A673 (cell line): ENCODE data around the gene HAP1. TPM values are rescaled to one million over a fixed set of nuclear protein-coding genes. Genes with fewer than 3 reads are reported as not detected.

Source experiments
- BruUV-seq: library from RNA; stranded (reverse); fragments of 400-500 nt; replicated peaks from 2 replicates; lab custom pipeline; 2021; lab: Mats Ljungman, UMichigan
- CTCF ChIA-PET: fragments of 300-600 bp; sonication (Branson Sonifier 250); formaldehyde crosslinking; loops from one replicate; lab custom pipeline; 2022; ENCODE audit warnings: antibody characterized with exemption; lab: Charles Lee
- POLR2A ChIA-PET: fragments of 300-600 bp; sonication (Branson Sonifier 250); formaldehyde crosslinking; loops from one replicate; lab custom pipeline; 2022; ENCODE audit warnings: antibody characterized with exemption; ENCODE audit not compliant: low non-redundant PET; lab: Charles Lee
- DNase-seq: peaks from one replicate; pipeline ENCODE4 v3.0.0-alpha.2; 2015; ENCODE audit warnings: low spot score
- H3K27ac ChIP-seq: fragments of 200-600 bp; sonication (generic); 2 replicates; pipeline ENCODE4 v1.5.1; 2016; ENCODE audit warnings: mixed run types, low read depth, mild to moderate bottlenecking, mixed read lengths, antibody characterized with exemption, low read length; ENCODE audit not compliant: poor library complexity, severe bottlenecking
- H3K27me3 ChIP-seq: fragments of 200-600 bp; sonication (generic); replicated peaks from 2 replicates; pipeline ENCODE4 v1.6.1; 2017; ENCODE audit warnings: mixed run types, low read depth, mild to moderate bottlenecking, mixed read lengths, antibody characterized with exemption, low read length; ENCODE audit not compliant: insufficient read depth, poor library complexity
- H3K36me3 ChIP-seq: fragments of 200-600 bp; sonication (generic); 2 replicates; pipeline ENCODE4 v1.6.1; 2016; ENCODE audit warnings: mixed run types, mild to moderate bottlenecking, mixed read lengths, antibody characterized with exemption, low read length; ENCODE audit not compliant: insufficient read depth, poor library complexity, severe bottlenecking
- H3K4me1 ChIP-seq: fragments of 200-600 bp; sonication (generic); 2 replicates; pipeline ENCODE4 v1.6.1; 2017; ENCODE audit warnings: mixed run types, mild to moderate bottlenecking, mixed read lengths, antibody characterized with exemption, low read length; ENCODE audit not compliant: insufficient read depth, poor library complexity, severe bottlenecking
- H3K4me3 ChIP-seq: fragments of 200-600 bp; sonication (generic); 2 replicates; pipeline ENCODE4 v1.5.1; 2016; ENCODE audit warnings: low read depth, mixed run types, mild to moderate bottlenecking, mixed read lengths, low read length; ENCODE audit not compliant: poor library complexity, severe bottlenecking
- H3K9me3 ChIP-seq: fragments of 200-600 bp; sonication (generic); 2 replicates; pipeline ENCODE4 v1.6.1; 2016; ENCODE audit warnings: mixed run types, low read depth, mild to moderate bottlenecking, mixed read lengths, antibody characterized with exemption, low read length; ENCODE audit not compliant: poor library complexity, severe bottlenecking
- CTCF ChIP-seq: fragments of 300-800, 200-600 bp; sonication (generic); conservative IDR thresholded peaks from 2 replicates; pipeline ENCODE4 v1.5.1; 2017; ENCODE audit warnings: low read depth, mild to moderate bottlenecking, antibody characterized with exemption, low read length, moderate library complexity, mixed read lengths
- EZH2 ChIP-seq: fragments of 200-600 bp; sonication (generic); IDR thresholded peaks from 2 replicates; pipeline ENCODE4 v1.6.1; 2017; ENCODE audit warnings: borderline replicate concordance, low read depth, mild to moderate bottlenecking, mixed read lengths, antibody characterized with exemption, low read length; ENCODE audit not compliant: poor library complexity, severe bottlenecking
- intact Hi-C: fragments of 100-400 bp; cut with micrococcal nuclease; formaldehyde crosslinking; loops from one replicate; pipeline ENCODE4 v1.10.0; 2022; ENCODE audit not compliant: unreplicated experiment
- total RNA-seq: library from RNA; stranded (reverse); gene quantifications from 2 replicates; pipeline ENCODE4 v1.2.3, GENCODE V29; 2021

HAP1 gene
- total RNA-seq, 1 experiment from 2014 or later = 1.4 TPM

- no TSS peak for BruUV-seq
- Histone ChIP-seq H3K27ac (no peak overlapping the region), H3K9me3 (no peaks in the 10 kb centered on the region), H3K36me3 (no peaks in the 10 kb centered on the region), H3K4me1 (no peaks in the 10 kb centered on the region), H3K27me3 (no peaks in the 10 kb centered on the region), H3K4me3 (no peak overlapping the region)
- ChIA-PET CTCF (no interaction called here), POLR2A (no interaction called here)
- DNase-seq = no peak
- no peak for TF ChIP-seq CTCF
- no peak for TF ChIP-seq EZH2
- intact Hi-C loops = no loop called here
Measured at GRCh38 chr17:41681776-41682175, 52.7 kb downstream of the HAP1 start.

GRCh38 chr17:41680426-41681040 lies 53.9 kb downstream of the HAP1 start:
- TF ChIP-seq CTCF (no peak), EZH2 (no peak)
- Histone ChIP-seq H3K4me3 (no peak overlapping the region), H3K27ac (no peak overlapping the region), H3K9me3 (no peaks in the 10 kb centered on the region), H3K36me3 (no peaks in the 10 kb centered on the region), H3K4me1 (no peaks in the 10 kb centered on the region), H3K27me3 (no peaks in the 10 kb centered on the region)
- no TSS peak for BruUV-seq
- intact Hi-C loops = no loop called here
- POLR2A ChIA-PET = no interaction called here
- CTCF ChIA-PET = no interaction called here
- DNase-seq = no peak

GRCh38 chr17:41679740-41680425 lies 54.6 kb downstream of the HAP1 start:
- Histone ChIP-seq H3K27ac (no peak overlapping the region), H3K36me3 (no peaks in the 10 kb centered on the region), H3K27me3 (no peaks in the 10 kb centered on the region), H3K9me3 (no peaks in the 10 kb centered on the region), H3K4me1 (no peaks in the 10 kb centered on the region), H3K4me3 (no peak overlapping the region)
- no TSS peak for BruUV-seq
- POLR2A ChIA-PET = no interaction called here
- CTCF ChIA-PET = interaction anchor here (1.0 kb wide), 1 partner anchor 8 kb away, joined by 7 read pairs; no protein-coding TSS in a partner anchor
- no peak for DNase-seq
- intact Hi-C loops = no loop called here
- TF ChIP-seq CTCF (no peak), EZH2 (no peak)
